Esophagus muscularis mucosa (tissue), 2 donors: Measurements from ENCODE around the gene GRID1.

Experiments
- POLR2A ChIP-seq: fragments of 450-650 bp; IDR thresholded peaks from one replicate; pipeline ENCODE4 v1.6.1; 2017; ENCODE audit warnings: antibody characterized with exemption, moderate library complexity, mild to moderate bottlenecking, low read depth
- POLR2AphosphoS5 ChIP-seq, 2 donors: sonication (generic); formaldehyde crosslinking; IDR thresholded peaks; one replicate each; pipeline ENCODE4 v1.6.1; 2017; ENCODE audit warnings: antibody characterized with exemption in 2 of 2

DNA sequence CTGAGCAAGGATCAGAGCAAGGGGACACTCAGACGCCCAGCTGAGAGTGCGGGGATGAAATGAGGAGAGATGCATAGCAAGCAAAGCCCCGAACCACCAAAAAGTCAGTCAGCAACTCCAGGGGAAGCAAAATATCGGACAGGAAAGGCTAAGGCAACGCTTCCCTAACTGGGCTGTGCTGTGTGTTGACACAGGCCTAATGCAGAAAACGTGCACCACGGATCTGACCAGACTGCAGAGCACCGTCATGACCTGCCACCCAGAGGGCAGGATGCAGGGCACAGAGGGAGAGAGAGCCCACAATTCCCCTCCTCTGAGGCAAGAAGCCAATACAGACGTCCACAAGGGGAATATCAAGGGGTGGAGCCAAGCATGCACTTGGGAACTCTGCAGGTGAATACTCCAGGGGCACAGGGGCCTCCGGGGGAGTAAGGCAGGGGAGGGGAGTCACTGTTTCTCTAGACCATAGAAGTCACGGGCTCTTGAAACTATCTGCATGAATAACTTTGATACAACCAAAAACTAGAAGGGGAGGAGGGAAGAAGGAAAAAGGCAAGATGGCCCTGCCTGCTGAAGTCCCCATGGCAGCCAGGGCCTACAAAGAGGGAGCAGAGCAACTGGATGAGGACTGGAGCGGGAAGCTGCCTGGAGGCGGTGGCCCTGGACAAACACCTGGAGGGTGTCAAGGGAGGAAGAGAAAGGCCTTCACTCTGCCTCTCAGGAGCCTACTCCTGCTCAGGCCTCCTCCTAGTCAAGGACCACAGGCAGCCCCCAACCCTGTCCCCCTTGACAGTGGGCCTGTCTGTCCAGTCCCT lies 26.2 kb downstream of the GRID1 start:
- TF ChIP-seq POLR2A (no peak), POLR2AphosphoS5 (IDR thresholded peaks at IDR 0.05) (no peak)
